ENCODE results near the gene HOXC6.

DNA sequence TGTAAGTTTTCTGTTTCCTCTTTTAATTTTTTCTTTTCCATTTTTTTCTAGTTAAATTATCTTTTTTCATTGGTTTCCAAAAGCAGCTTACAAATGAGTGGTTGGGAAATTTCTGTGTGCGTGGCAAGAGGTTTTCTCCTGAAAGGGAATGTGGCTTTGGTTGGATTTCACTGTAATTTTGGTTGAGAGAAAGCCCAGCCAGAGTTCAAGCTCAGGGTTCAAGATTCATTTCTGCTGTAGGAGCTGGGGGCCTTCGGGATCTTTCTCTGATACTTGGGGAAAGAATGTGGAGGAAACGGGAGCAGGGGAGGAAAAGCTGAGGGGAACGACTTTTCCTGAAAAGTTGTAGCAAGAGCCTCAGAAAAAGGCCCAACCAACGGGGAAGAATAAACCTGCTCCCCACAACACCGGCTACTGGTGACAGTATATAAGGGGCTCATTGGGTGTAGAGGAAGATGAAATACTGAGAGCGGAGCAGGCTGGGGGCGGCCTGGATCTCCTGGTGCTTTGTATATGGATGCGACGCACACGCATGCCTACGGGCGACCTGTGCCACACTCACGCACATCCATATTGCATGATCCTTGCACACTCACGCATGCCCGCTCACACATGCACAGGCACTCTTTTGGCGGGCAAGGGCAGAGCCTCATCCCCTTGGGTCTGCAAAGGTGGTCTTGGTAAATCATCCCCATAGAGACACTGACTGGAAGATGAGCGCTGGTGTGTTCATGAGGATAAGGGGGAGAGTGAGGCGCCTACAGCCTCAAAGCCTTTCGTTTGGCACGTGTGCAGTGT lies 41.4 kb upstream of the HOXC6 start:
- TF ChIP-seq CTCF (IDR thresholded peaks at IDR 0.05) (no peak), E2F5 (CRISPR knock-in tag; IDR thresholded peaks at IDR 0.05) (no peak), USF2 (CRISPR knock-in tag; IDR thresholded peaks at IDR 0.05) (no peak), CREB1 (CRISPR knock-in tag; IDR thresholded peaks at IDR 0.05) (no peak), ATF3 (CRISPR knock-in tag; conservative IDR thresholded peaks at IDR 0.05) (no peak), ATF1 (CRISPR knock-in tag; IDR thresholded peaks at IDR 0.05) (no peak), NFYB (CRISPR knock-in tag; conservative IDR thresholded peaks at IDR 0.05; ENCODE audit: low read depth) (no peak)
- TF ChIP-seq, protein P1, sequence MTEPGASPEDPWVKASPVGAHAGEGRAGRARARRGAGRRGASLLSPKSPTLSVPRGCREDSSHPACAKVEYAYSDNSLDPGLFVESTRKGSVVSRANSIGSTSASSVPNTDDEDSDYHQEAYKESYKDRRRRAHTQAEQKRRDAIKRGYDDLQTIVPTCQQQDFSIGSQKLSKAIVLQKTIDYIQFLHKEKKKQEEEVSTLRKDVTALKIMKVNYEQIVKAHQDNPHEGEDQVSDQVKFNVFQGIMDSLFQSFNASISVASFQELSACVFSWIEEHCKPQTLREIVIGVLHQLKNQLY (CRISPR knock-in tag; IDR thresholded peaks at IDR 0.05), result no peak
- TF ChIP-seq, protein P2, sequence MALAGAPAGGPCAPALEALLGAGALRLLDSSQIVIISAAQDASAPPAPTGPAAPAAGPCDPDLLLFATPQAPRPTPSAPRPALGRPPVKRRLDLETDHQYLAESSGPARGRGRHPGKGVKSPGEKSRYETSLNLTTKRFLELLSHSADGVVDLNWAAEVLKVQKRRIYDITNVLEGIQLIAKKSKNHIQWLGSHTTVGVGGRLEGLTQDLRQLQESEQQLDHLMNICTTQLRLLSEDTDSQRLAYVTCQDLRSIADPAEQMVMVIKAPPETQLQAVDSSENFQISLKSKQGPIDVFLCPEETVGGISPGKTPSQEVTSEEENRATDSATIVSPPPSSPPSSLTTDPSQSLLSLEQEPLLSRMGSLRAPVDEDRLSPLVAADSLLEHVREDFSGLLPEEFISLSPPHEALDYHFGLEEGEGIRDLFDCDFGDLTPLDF (CRISPR knock-in tag; IDR thresholded peaks at IDR 0.05), result no peak

Data from WTC11 (cell line).